Ramos (cell line): ENCODE data around the gene CYSTM1.

Experiments used
- in situ Hi-C: fragments of 300-500 bp; cut with MboI; formaldehyde crosslinking; loops from one replicate; pipeline ENCODE4 v1.14.3; 2022; ENCODE audit warnings: low sequenced_read_pairs; ENCODE audit not compliant: unreplicated experiment

CYSTM1 gene

GRCh38 chr5:140147460-140147859, 27.5 kb upstream of the CYSTM1 start:
- in situ Hi-C loops = no loop called here

- in situ Hi-C loops = no loop called here
Observed at GRCh38 chr5:140148508-140148907, 26.5 kb upstream of the CYSTM1 start.

- in situ Hi-C loops = loop anchor here (10.0 kb wide), 1 partner anchor 365 kb away; no protein-coding TSS in a partner anchor
Observed at GRCh38 chr5:140150201-140150600, 24.8 kb upstream of the CYSTM1 start.

GRCh38 chr5:140151144-140152021, 23.6 kb upstream of the CYSTM1 start:
- in situ Hi-C loops = loop anchor here (10.0 kb wide), 1 partner anchor 367 kb away; no protein-coding TSS in a partner anchor

GRCh38 chr5:140152022-140152999, 22.7 kb upstream of the CYSTM1 start:
- in situ Hi-C loops = loop anchor here (10.0 kb wide), 1 partner anchor 368 kb away; no protein-coding TSS in a partner anchor

GRCh38 chr5:140153255-140153654, 21.7 kb upstream of the CYSTM1 start:
- in situ Hi-C loops = loop anchor here (10.0 kb wide), 1 partner anchor 368 kb away; no protein-coding TSS in a partner anchor

- in situ Hi-C loops = loop anchor here (10.0 kb wide), 1 partner anchor 369 kb away; no protein-coding TSS in a partner anchor
Observed at GRCh38 chr5:140153905-140154304, 21.1 kb upstream of the CYSTM1 start.

- in situ Hi-C loops = loop anchor here (5.0 to 10.0 kb wide), 2 partner anchors 83 to 370 kb away; no protein-coding TSS in a partner anchor
Observed at GRCh38 chr5:140154710-140155381, 20.1 kb upstream of the CYSTM1 start.

- in situ Hi-C loops = loop anchor here (5.0 to 10.0 kb wide), 2 partner anchors 85 to 372 kb away; no protein-coding TSS in a partner anchor
Observed at GRCh38 chr5:140157032-140157781, 17.8 kb upstream of the CYSTM1 start.

GRCh38 chr5:140159014-140159927, 15.7 kb upstream of the CYSTM1 start:
- in situ Hi-C loops = loop anchor here (5.0 to 10.0 kb wide), 2 partner anchors 87 to 374 kb away; no protein-coding TSS in a partner anchor

GRCh38 chr5:140162275-140162674, 12.7 kb upstream of the CYSTM1 start:
- in situ Hi-C loops = no loop called here

GRCh38 chr5:140162781-140163180, 12.2 kb upstream of the CYSTM1 start:
- in situ Hi-C loops = no loop called here

- in situ Hi-C loops = no loop called here
Observed at GRCh38 chr5:140165101-140165922, 9.7 kb upstream of the CYSTM1 start.

GRCh38 chr5:140165923-140166270, 9.1 kb upstream of the CYSTM1 start:
- in situ Hi-C loops = no loop called here

GRCh38 chr5:140166911-140167310, 8.1 kb upstream of the CYSTM1 start:
- in situ Hi-C loops = no loop called here

- in situ Hi-C loops = no loop called here
Observed at GRCh38 chr5:140168371-140168770, 6.6 kb upstream of the CYSTM1 start.

- in situ Hi-C loops = no loop called here
Observed at GRCh38 chr5:140169410-140169809, 5.6 kb upstream of the CYSTM1 start.
